Right renal pelvis (tissue), 4 donors: Measurements from ENCODE around the gene TMEM126A. TPM values are rescaled to one million over a fixed set of nuclear protein-coding genes. Genes with fewer than 3 reads are reported as not detected.
"Not testable (repeated sequence)": the region's sequence is repeated elsewhere in the genome, so short reads cannot be mapped to it uniquely, and the experiment has no call there.

Experiments used
- DNase-seq, 4 donors: peaks; one replicate each; pipeline ENCODE4 v3.0.0-alpha.2; 2013; ENCODE audit warnings: low read depth in 4 of 4, low spot score in 3 of 4, missing footprints in 1 of 4
- polyA plus RNA-seq, 4 donors: library from polyadenylated mRNA; unstranded; fragments of 120-200 nt; gene quantifications; one replicate each; pipeline ENCODE4 v1.2.1, GENCODE V29; 2013; ENCODE audit not compliant: insufficient read length in 4 of 4

The TMEM126A gene
- polyA plus RNA-seq, 4 donors = 32.6 to 36.4 (median 34.3) TPM

- DNase-seq = no peak
Measured at GRCh38 chr11:85656777-85657176, 9.0 kb downstream of the TMEM126A start.

GRCh38 chr11:85658180-85658579, 10.4 kb downstream of the TMEM126A start:
- DNase-seq = no peak

DNA sequence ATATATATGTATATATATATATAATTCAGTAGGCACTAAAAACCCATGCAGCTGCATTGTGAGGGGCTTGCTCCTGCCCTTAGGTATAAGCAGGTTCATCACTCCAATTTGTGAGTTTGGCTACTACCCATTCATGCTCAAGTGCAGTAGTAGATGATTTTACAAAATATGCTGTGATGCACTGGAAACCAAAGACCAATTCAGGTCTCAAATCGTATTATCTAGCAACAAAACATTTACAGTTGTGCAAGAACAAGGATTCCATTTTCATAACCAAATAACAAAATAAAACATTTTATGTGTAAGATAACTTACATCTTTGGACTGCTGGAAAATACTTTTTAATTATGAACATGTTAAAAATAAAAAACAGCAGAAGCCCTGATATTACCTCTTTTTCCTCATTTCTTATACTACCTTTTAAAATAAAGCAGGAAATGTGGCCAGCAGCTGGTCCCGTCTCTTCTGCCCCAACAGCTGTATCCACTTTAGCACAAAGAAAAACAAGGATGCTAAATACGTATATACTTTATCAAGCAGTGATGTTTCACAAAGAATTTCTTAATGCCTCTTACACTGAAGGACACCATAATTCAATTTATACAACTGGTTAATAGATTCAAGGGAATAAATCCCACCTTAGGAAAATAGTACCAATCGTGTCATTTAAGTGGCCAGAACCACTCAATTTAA, 14.4 kb downstream of the TMEM126A start:
- no peak for DNase-seq

GRCh38 chr11:85663080-85663752, 15.4 kb downstream of the TMEM126A start:
- DNase-seq = no peak

- peak in 2 of 4 donors; percentile 58 to 63 for DNase-seq
Measured at GRCh38 chr11:85663753-85664614, 16.2 kb downstream of the TMEM126A start.

- peak; percentile 92 to 94 (median 93) for DNase-seq
Measured at GRCh38 chr11:85664615-85665481, 17.1 kb downstream of the TMEM126A start, which contains the start of gene CREBZF. Gene CREBZF (minus strand): TSS chr11:85665129. CDS start chr11:85664875, 254 bp downstream.

DNA sequence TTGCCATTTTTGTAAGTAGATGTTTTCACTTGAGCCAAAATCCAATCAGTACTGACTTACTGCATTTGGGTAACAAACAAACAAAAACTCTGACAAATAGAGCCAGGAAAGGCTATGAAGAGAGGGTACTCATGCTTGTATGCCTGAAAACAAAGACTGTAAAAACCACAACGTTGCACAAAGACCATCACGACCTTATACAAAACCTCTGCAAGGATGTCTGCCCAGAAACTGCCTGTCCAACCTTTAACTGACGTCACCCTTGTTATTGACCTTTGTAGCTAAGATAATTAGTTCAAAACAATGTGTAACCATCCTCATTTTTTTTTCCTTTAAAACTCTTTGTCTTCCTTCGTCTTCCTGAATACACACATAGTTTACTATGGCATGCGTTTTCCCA, 18.0 kb downstream of the TMEM126A start:
- DNase-seq = no peak

DNA sequence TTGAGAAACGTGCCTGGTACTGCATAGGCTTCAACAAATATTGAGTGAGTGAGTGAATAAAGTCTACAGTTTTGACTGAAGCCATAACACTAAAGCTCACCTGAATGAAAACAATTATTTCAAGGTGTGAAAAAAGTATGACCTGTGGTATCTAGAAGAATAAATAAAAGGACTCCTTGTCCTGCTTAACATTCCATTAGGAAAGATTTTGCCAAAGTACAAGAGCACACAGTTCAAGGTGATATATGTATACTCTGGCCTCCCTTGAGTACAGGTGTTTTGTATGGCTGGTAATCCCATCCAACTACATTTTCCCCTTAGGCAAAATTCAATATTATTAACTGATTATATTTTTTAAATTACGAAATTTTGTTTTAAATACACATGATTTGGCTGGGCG, 18.9 kb downstream of the TMEM126A start:
- DNase-seq = no peak

GRCh38 chr11:85668157-85668556, 20.4 kb downstream of the TMEM126A start:
- DNase-seq = no peak

DNA sequence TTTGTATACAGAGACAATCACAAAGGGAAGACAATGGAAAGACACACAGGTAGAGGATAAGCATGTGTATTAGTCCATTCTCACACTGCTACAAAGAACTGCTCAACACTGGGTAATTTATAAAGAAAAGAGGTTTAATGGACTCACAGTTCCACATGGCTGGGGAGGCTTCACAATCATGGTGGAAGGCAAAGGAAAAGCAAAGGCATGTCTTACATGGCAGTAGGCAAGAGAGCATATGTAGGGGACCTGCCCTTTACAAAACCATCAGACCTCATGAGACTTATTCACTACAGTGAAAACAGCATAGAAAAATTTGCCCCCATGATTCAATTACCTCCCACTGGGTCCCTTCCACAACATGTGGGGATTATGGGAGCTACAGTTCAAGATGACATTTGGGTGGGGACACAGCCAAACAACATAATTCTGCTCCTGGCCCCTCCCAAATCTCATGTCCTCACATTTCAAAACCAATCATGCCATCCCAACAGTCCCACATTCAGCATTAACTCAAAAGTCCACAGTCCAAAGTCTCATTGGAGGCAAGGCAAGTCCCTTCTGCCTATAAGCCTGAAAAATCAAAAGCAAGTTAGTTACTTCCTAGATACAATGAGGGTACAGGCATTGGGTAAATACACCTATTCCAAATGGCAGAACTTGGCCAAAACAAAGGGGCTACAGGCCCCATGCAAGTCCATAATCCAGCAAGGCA, 23.3 kb downstream of the TMEM126A start:
- not testable (repeated sequence) for DNase-seq

DNA sequence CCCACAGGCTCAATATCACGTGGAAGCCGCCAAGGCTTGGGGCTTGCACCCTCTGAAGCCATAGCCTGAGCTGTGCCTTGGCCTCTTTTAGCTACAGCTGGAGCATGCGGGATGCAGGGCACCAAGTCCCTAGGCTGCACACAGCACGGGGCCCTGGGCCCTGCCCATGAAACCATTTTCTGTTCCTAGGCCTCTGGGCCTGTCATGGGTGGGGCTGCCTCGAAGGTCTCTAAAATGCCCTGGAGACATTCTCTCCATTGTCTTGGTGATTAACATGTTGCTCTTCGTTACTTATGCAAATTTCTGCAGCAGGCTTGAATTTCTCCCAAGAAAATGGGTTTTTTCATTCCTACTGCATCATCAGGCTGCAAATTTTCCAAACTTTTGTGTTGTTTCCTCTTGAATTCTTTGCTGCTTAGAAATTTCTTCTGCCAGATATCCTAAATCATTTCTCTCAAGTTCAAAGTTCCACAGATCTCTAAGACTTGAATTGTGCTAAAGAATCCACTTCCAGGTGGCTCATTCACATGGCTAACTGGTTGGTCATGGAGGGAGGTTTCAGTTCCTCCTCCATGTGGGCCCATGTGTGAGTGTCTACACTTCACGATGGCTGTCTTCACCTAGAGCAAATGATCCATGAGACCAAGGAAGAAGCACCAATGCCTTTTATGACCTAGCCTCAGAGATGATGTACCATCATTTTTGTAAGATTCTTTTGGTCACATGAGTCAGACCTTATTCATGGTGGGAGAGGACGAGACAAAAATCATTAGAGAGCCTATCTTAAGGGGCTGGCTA, 24.5 kb downstream of the TMEM126A start:
- no peak for DNase-seq

DNA sequence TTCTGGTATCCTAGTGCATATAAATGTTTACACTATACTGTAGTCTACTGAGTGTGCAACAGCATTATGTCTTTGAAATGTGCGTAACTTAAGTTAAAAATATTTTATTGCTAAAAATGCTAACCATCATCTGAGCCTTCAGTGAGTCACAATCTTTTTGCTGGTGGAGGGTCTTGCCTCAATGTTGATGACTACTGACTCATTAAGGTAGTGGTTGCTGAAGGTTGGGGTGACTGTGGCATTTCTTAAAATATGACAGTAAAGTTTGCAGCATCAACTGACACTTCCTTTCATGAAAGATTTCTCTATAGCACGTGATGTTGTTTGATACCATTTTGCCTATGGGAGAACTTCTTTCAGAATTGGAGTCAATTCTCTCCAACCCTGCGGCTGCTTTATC, 25.6 kb downstream of the TMEM126A start:
- DNase-seq = no peak

DNA sequence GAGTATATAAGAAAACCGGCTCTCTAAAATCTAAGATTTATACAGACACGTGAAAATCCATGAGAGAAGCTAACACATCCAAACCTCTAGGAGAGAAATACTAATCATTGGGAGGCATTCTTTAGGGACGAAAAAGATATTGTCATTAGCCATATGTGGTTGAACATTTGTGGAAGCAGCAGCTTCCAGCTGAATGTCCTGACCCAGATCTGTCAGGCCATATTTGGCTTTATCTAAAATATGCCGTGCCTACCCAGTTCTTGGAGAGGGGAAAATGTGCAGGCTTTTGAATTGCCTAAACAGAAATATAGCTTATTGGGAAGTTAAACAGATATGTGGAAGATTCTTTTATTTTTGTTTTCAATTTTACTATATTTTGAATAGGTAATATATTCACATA, 31.8 kb downstream of the TMEM126A start:
- DNase-seq = no peak

DNA sequence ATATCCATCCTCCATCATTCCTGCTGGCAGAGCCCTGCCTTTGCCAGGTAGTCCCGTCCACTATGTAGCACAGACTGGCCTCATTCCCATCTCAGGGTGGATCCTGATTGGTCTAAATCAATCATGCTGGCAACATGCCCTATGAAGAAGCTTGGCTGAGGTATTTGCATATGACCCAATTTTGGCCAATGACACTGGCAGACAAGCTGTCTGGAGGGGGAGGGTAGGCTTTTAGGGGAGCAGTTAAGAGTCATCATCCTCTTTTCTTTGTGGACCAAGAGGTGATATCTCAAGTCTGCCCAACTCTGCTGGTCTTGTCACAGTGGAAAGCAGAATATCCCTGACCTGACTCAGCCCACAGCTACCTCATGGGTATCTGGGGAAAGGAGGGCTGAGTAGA, 33.1 kb downstream of the TMEM126A start:
- DNase-seq = no peak

DNA sequence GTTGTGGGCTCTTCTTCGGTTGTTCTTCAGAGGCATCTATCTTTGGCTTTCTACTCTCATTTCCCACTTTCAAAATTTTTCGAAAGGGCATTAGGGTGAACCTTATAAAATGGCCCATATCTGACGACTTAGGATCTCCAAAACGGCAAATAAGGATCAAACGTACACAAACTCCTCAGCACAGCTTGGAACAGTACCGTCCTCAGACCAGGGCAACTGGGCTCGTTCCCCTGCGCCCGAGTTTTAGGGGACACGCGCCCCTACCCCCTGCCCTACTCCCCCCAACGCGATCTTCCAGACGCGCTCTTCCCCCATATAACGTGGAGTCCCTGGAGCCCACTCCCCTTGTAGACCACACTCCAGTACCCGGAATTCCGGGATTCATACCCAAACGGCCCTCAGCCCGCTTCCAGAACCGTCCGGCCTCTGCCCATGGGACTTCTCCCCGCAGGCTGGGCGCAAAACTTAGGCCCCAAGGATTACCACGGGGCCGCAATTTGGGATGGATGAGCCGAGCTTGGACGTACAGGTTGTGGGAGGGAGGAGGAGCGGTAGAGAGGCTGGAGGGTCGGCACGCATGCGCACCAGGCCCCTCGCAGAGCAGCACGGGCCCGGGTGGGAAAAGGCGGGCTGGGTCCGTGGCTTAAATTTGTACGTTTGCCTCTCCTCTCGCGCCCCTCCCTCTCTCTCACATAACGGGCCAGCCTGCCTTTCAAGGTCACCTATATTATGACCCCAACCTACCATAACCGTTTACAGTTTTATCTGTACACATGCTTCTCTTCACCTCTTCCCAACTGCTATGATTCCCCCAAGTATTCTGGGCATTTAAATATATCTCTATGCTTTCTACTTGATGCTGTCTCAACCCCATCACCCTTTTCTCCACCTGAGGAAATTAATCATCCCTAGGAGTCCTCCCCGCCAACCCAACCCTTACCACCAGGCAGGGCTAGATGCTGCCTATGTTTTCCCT, 34.9 kb downstream of the TMEM126A start:
- DNase-seq = peak in 3 of 4 donors; percentile 48 to 72 (median 53)

- DNase-seq = peak in 3 of 4 donors; percentile 61 to 62 (median 61)
Measured at GRCh38 chr11:85685125-85685819, 37.5 kb downstream of the TMEM126A start.
